Measurements from ENCODE around the gene PDZRN3.

Gene PDZRN3

DNA sequence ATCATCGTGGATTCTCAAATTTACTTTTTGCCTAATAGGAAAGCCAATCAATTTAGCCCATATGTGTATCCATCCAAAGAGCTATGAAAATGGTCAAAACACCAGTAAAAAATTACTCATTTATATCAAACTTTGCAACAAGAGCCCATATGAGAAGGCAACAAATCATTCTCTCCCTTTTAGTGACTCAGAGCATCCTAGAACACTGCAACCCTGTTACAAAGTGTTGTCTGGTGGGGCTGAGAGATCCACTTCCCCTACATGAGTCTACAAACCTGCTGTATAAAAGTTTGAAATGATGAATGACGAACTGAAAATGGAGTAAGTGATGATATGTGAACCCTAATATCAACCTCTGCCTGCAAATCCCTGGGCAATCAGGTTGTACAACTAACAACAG, 23.3 kb downstream of the PDZRN3 start:
- no peak for DNase-seq (ENCODE audit: low spot score)
- TF ChIP-seq, protein P1, sequence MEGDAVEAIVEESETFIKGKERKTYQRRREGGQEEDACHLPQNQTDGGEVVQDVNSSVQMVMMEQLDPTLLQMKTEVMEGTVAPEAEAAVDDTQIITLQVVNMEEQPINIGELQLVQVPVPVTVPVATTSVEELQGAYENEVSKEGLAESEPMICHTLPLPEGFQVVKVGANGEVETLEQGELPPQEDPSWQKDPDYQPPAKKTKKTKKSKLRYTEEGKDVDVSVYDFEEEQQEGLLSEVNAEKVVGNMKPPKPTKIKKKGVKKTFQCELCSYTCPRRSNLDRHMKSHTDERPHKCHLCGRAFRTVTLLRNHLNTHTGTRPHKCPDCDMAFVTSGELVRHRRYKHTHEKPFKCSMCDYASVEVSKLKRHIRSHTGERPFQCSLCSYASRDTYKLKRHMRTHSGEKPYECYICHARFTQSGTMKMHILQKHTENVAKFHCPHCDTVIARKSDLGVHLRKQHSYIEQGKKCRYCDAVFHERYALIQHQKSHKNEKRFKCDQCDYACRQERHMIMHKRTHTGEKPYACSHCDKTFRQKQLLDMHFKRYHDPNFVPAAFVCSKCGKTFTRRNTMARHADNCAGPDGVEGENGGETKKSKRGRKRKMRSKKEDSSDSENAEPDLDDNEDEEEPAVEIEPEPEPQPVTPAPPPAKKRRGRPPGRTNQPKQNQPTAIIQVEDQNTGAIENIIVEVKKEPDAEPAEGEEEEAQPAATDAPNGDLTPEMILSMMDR (IDR thresholded peaks at IDR 0.05; ENCODE audit: extremely low read depth, insufficient read depth, missing control alignments), result no peak
- in situ Hi-C loops (cut with MboI; ENCODE audit: low pct_unique_long_range_greater_than_20kb, low sequenced_read_pairs, unreplicated experiment), result no loop called here

DNA sequence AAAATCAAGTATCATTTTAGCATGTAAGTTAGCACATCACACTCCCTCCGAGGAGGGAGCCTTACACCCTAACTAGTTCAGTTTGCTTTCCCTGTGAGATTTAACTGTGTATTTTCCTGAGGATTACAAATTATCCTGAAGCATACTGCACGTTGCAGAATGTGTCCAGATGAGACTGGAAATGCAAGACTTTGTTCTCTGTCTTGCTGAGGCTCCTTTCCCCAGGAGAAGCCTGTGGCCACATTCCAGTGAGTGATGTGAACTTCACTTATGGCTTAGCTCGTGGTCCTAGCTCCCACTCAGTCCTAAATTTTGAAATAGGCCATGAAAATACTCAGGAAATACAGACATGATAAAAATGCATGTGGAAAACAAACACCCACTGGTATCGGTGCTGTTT, 23.7 kb downstream of the PDZRN3 start:
- in situ Hi-C loops (cut with MboI; ENCODE audit: low pct_unique_long_range_greater_than_20kb, low sequenced_read_pairs, unreplicated experiment), result no loop called here
- DNase-seq (ENCODE audit: low spot score), result no peak
- TF ChIP-seq, protein P1 (IDR thresholded peaks at IDR 0.05; ENCODE audit: extremely low read depth, insufficient read depth, missing control alignments), result no peak

DNA sequence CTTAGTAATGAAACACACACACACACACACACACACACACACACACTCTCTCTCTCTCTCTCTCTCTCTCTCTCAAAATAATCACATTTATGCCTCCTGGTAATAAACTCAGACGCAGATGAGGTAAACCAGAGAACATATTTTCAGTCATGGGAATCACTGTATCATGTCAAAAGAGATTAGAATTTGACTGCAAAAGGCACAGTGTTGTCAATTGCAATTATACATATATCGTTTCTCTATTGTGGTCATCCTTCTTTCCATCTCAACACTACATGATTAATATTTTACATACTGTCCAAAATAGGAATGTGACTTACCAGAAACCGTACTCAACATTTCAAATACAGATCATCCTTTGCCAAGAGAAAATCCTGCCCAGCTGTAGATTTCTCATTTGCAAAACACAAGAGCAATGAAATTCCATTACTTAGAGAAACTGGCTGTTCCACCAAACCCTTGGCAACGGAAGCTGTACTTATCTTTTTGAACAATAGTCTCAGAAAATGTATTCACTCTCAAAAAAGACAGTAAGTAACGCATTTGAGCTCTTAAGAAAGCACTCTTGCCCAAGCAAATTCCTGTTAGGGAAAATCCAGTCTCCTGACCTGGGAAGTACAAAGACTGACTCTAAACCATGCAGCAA, 24.3 kb downstream of the PDZRN3 start:
- TF ChIP-seq, protein P1 (IDR thresholded peaks at IDR 0.05; ENCODE audit: extremely low read depth, insufficient read depth, missing control alignments), result no peak
- in situ Hi-C loops (cut with MboI; ENCODE audit: low pct_unique_long_range_greater_than_20kb, low sequenced_read_pairs, unreplicated experiment), result no loop called here
- no peak for DNase-seq (ENCODE audit: low spot score)

DNA sequence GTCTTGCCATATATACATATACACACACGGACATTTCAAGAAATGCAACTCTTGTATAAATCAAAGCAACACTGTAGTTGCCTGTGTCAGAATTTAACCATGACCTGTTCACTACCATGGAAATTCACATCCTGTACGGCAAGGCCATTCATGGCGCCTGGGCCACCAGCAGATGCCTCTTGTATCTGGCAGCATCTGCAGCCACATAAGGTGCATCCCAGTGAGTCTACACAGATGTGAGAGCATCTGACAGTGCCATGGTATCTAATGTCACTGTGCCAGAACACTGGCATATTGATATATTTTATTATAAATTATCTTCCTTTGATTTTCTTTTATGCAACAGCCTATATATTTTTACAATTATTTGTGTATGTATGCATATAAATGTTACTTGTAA, 25.1 kb downstream of the PDZRN3 start:
- TF ChIP-seq, protein P1 (IDR thresholded peaks at IDR 0.05; ENCODE audit: extremely low read depth, insufficient read depth, missing control alignments), result no peak
- DNase-seq (ENCODE audit: low spot score), result no peak
- in situ Hi-C loops (cut with MboI; ENCODE audit: low pct_unique_long_range_greater_than_20kb, low sequenced_read_pairs, unreplicated experiment), result no loop called here

DNA sequence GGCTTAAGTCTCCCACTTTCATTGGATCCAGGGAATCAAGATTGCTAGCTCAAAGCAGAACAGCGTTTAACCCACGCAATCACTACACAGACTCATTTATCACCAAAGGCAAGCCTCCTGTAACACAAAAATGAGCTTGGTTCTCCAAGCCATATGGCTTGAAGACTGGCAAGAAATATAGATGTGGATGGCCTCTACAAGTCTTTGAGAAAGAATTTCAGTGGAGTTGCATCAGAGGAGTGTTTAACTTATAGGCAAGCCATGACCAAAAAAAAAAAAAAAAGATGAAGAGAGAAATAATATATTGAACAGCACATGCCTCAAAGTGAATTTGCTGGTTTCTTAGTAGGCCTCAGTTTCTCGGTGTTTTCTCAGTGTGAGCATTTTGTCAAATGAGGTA, 27.3 kb downstream of the PDZRN3 start:
- in situ Hi-C loops (cut with MboI; ENCODE audit: low pct_unique_long_range_greater_than_20kb, low sequenced_read_pairs, unreplicated experiment), result no loop called here

DNA sequence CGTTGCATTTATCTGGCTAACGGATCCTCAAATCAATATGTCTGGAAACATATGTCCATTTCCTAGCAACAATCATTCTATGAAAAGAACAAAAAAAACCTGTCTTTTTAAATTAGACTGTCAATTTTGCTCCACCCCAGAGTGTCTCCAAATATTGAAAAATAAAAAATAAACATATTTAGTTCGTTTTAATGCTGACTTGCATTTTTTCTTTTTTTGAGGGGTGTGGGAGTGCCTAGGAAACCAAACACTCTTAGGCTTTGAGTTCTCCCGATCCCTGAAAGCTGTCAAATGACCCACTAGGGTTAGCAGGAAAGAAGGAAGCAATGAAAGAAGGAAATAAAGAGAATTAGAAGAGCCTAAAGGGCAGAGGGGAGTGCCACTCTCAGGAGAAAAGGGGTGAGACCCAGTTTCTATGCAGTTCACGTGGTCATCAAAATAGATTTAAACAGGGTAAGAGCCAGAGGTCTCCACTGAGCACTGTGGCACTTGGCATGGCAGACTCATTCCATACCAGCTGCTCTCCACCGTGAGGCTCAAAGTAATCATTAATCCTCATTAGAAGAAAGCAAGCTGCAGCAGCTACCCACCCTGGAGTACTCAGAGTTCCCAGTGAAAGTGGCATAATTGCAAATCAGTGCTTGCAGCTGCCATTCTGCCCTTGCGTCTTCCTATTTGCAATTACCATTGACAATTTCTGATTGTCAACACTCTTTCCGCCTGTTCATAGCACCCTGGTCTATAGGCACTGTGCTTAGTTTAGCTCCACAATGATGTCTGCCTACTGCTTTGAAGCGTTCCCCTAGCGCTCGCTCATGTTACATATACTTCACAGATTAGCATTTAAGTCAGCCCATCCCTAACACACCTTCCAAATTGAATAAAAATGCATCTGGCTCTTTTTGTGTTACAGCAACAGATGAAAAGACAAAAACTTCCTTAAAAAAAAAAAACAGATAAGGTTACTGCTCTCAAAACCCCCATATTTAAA, 32.3 kb downstream of the PDZRN3 start:
- no peak for DNase-seq (ENCODE audit: low spot score)
- TF ChIP-seq, protein P1 (IDR thresholded peaks at IDR 0.05; ENCODE audit: extremely low read depth, insufficient read depth, missing control alignments), result no peak
- in situ Hi-C loops (cut with MboI; ENCODE audit: low pct_unique_long_range_greater_than_20kb, low sequenced_read_pairs, unreplicated experiment), result no loop called here

More for the DNA sequence above, 27.3 kb downstream of the PDZRN3 start:
- TF ChIP-seq, protein P1 (IDR thresholded peaks at IDR 0.05; ENCODE audit: extremely low read depth, insufficient read depth, missing control alignments), result no peak
- DNase-seq (ENCODE audit: low spot score), result no peak
